ENCODE measurements around the gene DCUN1D5. TPM values are rescaled to one million over a fixed set of nuclear protein-coding genes. Genes with fewer than 3 reads are reported as not detected.

DCUN1D5 gene
- total and polyA plus RNA-seq, 2 of the 8 experiments (the other 6 are each of a cell fraction or from before 2014, with no cell fraction given), result 76.1 to 95.4 TPM

- no peak for DNase-seq (ENCODE audit: low read depth in 1 of 2, low spot score in 2 of 2)
- H4K8ac ChIP-seq (ENCODE audit: extremely low read depth, insufficient read depth, low read length), result no peak overlapping the region
Measured at GRCh38 chr11:103016031-103016430, 75.9 kb downstream of the DCUN1D5 start.

More at GRCh38 chr11:103016031-103016430, 75.9 kb downstream of the DCUN1D5 start:
- H3K14ac ChIP-seq (ENCODE audit: insufficient read length), result no peak overlapping the region
- no peak for TF ChIP-seq ATF2 (IDR thresholded peaks at IDR 0.05; ENCODE audit: low read length)
- no peak for TF ChIP-seq RBBP5 (IDR thresholded peaks at IDR 0.05; ENCODE audit: borderline replicate concordance, low read depth, low read length)
- no peak for TF ChIP-seq TBP (IDR thresholded peaks at IDR 0.05; ENCODE audit: low read depth, low read length)
- TF ChIP-seq JUND (IDR thresholded peaks at IDR 0.05; ENCODE audit: low read length), result no peak
- no peak for TF ChIP-seq TEAD4 (IDR thresholded peaks at IDR 0.05; ENCODE audit: low read depth, low read length)
- TF ChIP-seq TAF7 (optimal IDR thresholded peaks at IDR 0.05; ENCODE audit: borderline replicate concordance, low read depth, low read length), result no peak
- TF ChIP-seq SIRT6 (IDR thresholded peaks at IDR 0.05; ENCODE audit: low read length), result no peak
- TF ChIP-seq CTCF (IDR thresholded peaks at IDR 0.05; ENCODE audit: control extremely low read depth in 1 of 3, insufficient read depth in 1 of 3, low read depth in 1 of 3, low read length in 3 of 3), result no peak
- no peak overlapping the region for H3K4ac ChIP-seq (replicated peaks; ENCODE audit: insufficient read length, low read depth, low read length)
- H2BK15ac ChIP-seq (ENCODE audit: low read length), result no peak overlapping the region
- H2AFZ ChIP-seq (ENCODE audit: low read length), result no peak overlapping the region
- ChIA-PET POLR2A (ENCODE audit: partially characterized antibody) (no interaction called here), CTCF (ENCODE audit: partially characterized antibody) (no interaction called here)
- no peak overlapping the region for H3K4me3 ChIP-seq (ENCODE audit: extremely low read depth in 1 of 4, insufficient read depth in 2 of 4, low read depth in 3 of 4, low read length in 4 of 4)
- H3K79me1 ChIP-seq (ENCODE audit: low read depth, low read length), result no peaks in the 10 kb centered on the region
- no peak for FAIRE-seq
- H3K27me3 ChIP-seq (replicated peaks in 1 of 4; ENCODE audit: control insufficient read depth in 3 of 4, extremely low read depth in 1 of 4, insufficient read depth in 3 of 4, low read length in 3 of 4), result no peaks in the 10 kb centered on the region
- no peak overlapping the region for H2BK120ac ChIP-seq (replicated peaks; ENCODE audit: low read depth, low read length)
- no peaks in the 10 kb centered on the region for H3K4me1 ChIP-seq (replicated peaks in 1 of 4; ENCODE audit: control insufficient read depth in 3 of 4, insufficient read depth in 4 of 4, low read length in 3 of 4)
- no peaks in the 10 kb centered on the region for H3K23me2 ChIP-seq (ENCODE audit: low read depth, low read length)
- peaks cover 0 to 2% of the 10 kb centered on the region in 2 experiments for H4K20me1 ChIP-seq (replicated peaks in 1 of 2; ENCODE audit: control insufficient read depth in 1 of 2, insufficient read depth in 2 of 2, low read length in 2 of 2)
- H3K4me2 ChIP-seq (ENCODE audit: insufficient read depth in 1 of 2, low read depth in 2 of 2, low read length in 2 of 2), result no peak overlapping the region
- H3K79me2 ChIP-seq (ENCODE audit: control insufficient read depth in 1 of 2, insufficient read depth in 2 of 2, low read length in 2 of 2), result no peaks in the 10 kb centered on the region
- no peak overlapping the region for H3K27ac ChIP-seq (ENCODE audit: low read depth, low read length)
- no peak overlapping the region for H2BK5ac ChIP-seq (ENCODE audit: low read depth, low read length)
- no peak overlapping the region for H4K91ac ChIP-seq (replicated peaks; ENCODE audit: insufficient read length, low read length)
- H3K9ac ChIP-seq (replicated peaks in 1 of 4; ENCODE audit: extremely low read depth in 1 of 4, low read depth in 3 of 4, low read length in 3 of 4), result no peak overlapping the region
- H2BK12ac ChIP-seq (ENCODE audit: low read depth, low read length), result no peak overlapping the region
- 93% methylated on average over 1 of the region's 1 CpG; no CpG with 5 or more reads in 1 of the 2 experiments for WGBS, 2 experiments (ENCODE audit: extremely low coverage in 1 of 2, insufficient coverage in 1 of 2, insufficient read length in 1 of 2, insufficient replicate concordance in 2 of 2, low coverage in 1 of 2, low lambda C conversion rate in 2 of 2, missing lambda C conversion rate in 1 of 2)
- no peak overlapping the region for H4K5ac ChIP-seq (ENCODE audit: insufficient read length, low read depth, low read length)
- no peaks in the 10 kb centered on the region for H3K9me3 ChIP-seq (ENCODE audit: insufficient read depth in 2 of 2, low read depth in 1 of 2, low read length in 1 of 2)
- no peak overlapping the region for H3K18ac ChIP-seq (ENCODE audit: extremely low read depth, low read length)
- no peak overlapping the region for H2AK5ac ChIP-seq (ENCODE audit: low read depth, low read length)
- H2BK20ac ChIP-seq (ENCODE audit: low read length), result no peak overlapping the region
- no peak overlapping the region for H3K56ac ChIP-seq (replicated peaks; ENCODE audit: insufficient read length, low read depth, low read length)
- H3K36me3 ChIP-seq (ENCODE audit: control insufficient read depth in 2 of 4, insufficient read depth in 4 of 4, low read length in 3 of 4), result no peaks in the 10 kb centered on the region
- H3K23ac ChIP-seq (ENCODE audit: insufficient read length), result no peak overlapping the region
